Gastrocnemius medialis (tissue), 4 donors: Measurements from ENCODE around the gene C9orf50.
"Not testable (repeated sequence)": the region's sequence is repeated elsewhere in the genome, so short reads cannot be mapped to it uniquely, and the experiment has no call there.

Source experiments
- POLR2A ChIP-seq, 2 donors: fragments of 450-650 bp; IDR thresholded peaks; one replicate each; pipeline ENCODE4 v1.6.1; 2017; ENCODE audit warnings: antibody characterized with exemption in 2 of 2, mild to moderate bottlenecking in 2 of 2, moderate library complexity in 2 of 2
- TF ChIP-seq, protein P1 (sequence below), 5 experiments: fragments of 450-650 bp in 3 of 5; fragments of 200-600 bp in 2 of 5; sonication (generic) in 2 of 5; IDR thresholded peaks in 4 of 5; conservative IDR thresholded peaks in 1 of 5; 1 replicate in 4 of 5; 2 replicates in 1 of 5; pipeline ENCODE4 v1.5.1; 2016 to 2019; ENCODE audit warnings: antibody characterized with exemption in 5 of 5, mild to moderate bottlenecking in 3 of 5, moderate library complexity in 3 of 5

DNA sequence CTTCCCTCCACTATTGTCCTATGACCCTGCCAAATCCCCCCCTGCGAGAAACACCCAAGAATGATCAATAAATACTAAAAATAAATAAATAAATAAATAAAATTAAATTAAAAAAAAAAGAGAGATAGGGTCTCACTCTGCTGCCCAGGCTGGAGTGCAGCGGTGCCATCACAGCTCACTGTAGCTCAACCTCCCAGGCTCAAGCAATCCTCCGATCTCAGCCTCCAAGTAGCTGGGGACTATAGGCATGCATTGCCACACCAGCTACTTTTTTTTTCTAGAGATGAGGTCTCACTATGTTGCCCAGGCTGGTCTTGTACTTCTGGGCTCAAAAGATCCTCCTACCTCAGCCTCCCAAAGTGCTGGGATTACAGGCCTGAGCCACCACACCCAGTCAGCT is 41.3 kb upstream of the C9orf50 start:
- TF ChIP-seq POLR2A (IDR thresholded peaks at IDR 0.05) = not testable (repeated sequence)
- TF ChIP-seq, protein P1, sequence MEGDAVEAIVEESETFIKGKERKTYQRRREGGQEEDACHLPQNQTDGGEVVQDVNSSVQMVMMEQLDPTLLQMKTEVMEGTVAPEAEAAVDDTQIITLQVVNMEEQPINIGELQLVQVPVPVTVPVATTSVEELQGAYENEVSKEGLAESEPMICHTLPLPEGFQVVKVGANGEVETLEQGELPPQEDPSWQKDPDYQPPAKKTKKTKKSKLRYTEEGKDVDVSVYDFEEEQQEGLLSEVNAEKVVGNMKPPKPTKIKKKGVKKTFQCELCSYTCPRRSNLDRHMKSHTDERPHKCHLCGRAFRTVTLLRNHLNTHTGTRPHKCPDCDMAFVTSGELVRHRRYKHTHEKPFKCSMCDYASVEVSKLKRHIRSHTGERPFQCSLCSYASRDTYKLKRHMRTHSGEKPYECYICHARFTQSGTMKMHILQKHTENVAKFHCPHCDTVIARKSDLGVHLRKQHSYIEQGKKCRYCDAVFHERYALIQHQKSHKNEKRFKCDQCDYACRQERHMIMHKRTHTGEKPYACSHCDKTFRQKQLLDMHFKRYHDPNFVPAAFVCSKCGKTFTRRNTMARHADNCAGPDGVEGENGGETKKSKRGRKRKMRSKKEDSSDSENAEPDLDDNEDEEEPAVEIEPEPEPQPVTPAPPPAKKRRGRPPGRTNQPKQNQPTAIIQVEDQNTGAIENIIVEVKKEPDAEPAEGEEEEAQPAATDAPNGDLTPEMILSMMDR (IDR thresholded peaks at IDR 0.05 in 4 of 5, conservative IDR thresholded peaks at IDR 0.05 in 1 of 5) = not testable (repeated sequence)
